GM21360 (cell line): Measurements from ENCODE around the gene SLCO3A1.
"Not testable (repeated sequence)": the region's sequence is repeated elsewhere in the genome, so short reads cannot be mapped to it uniquely, and the experiment has no call there.

Experiments used
- ATAC-seq: cut with Tn5 transposase; IDR thresholded peaks from one replicate; pipeline ENCODE4 v1.9.1; 2021; ENCODE audit warnings: mild to moderate bottlenecking, moderate library complexity; ENCODE audit not compliant: unreplicated experiment

SLCO3A1 gene

GRCh38 chr15:92189166-92189565 lies 335.7 kb downstream of the SLCO3A1 start:
- ATAC-seq = no peak

GRCh38 chr15:92195241-92195640 lies 341.7 kb downstream of the SLCO3A1 start:
- ATAC-seq = no peak

- ATAC-seq = no peak
Observed at GRCh38 chr15:92196342-92196741, 342.8 kb downstream of the SLCO3A1 start.

GRCh38 chr15:92197746-92198145 lies 344.2 kb downstream of the SLCO3A1 start:
- no peak for ATAC-seq

GRCh38 chr15:92200891-92201290 lies 347.4 kb downstream of the SLCO3A1 start:
- ATAC-seq = no peak

GRCh38 chr15:92205255-92205739 lies 351.8 kb downstream of the SLCO3A1 start:
- ATAC-seq = no peak

- not testable (repeated sequence) for ATAC-seq
Observed at GRCh38 chr15:92207601-92208000, 354.1 kb downstream of the SLCO3A1 start.
